H1 (cell line): Measurements from ENCODE around the gene TNFSF11. TPM values are rescaled to one million over a fixed set of nuclear protein-coding genes. Genes with fewer than 3 reads are reported as not detected.
A peak's percentile ranks its signal among the peaks of the same experiment; 100 is the strongest.

Source experiments
- CTCF ChIA-PET: fragments of 300-600 bp; sonication (Branson Sonifier 250); formaldehyde crosslinking; loops from one replicate; lab custom pipeline; 2021; ENCODE audit not compliant: partially characterized antibody; lab: Charles Lee
- POLR2A ChIA-PET: fragments of 300-600 bp; sonication (Branson Sonifier 250); formaldehyde crosslinking; loops from one replicate; lab custom pipeline; 2021; ENCODE audit warnings: inconsistent platforms; ENCODE audit not compliant: partially characterized antibody; lab: Charles Lee
- DNase-seq, 2 experiments: peaks; one replicate each; pipeline versions ENCODE4 v3.0.0 to v3.0.0-alpha.2; 2010 to 2022; ENCODE audit warnings: low spot score in 2 of 2, low read depth in 1 of 2, mixed read lengths in 1 of 2
- FAIRE-seq: peaks from 2 replicates; lab custom pipeline; 2011; peaks lifted over from hg19 to GRCh38; lab: Jason Lieb, UNC
- H2AFZ ChIP-seq: 2 replicates; pipeline ENCODE4 v1.8.1; 2012; ENCODE audit warnings: low read length, inconsistent platforms
- H2AK5ac ChIP-seq: 2 replicates; pipeline ENCODE4 v1.6.1; 2013; ENCODE audit warnings: low read depth, low read length
- H2BK120ac ChIP-seq: replicated peaks from 2 replicates; pipeline ENCODE3; 2013; ENCODE audit warnings: low read depth, low read length, inconsistent platforms
- H2BK12ac ChIP-seq: 2 replicates; pipeline ENCODE4 v1.6.1; 2013; ENCODE audit warnings: low read depth, low read length
- H2BK15ac ChIP-seq: 2 replicates; pipeline ENCODE4 v1.6.1; 2013; ENCODE audit warnings: low read length
- H2BK20ac ChIP-seq: 2 replicates; pipeline ENCODE4 v1.6.1; 2013; ENCODE audit warnings: low read length
- H2BK5ac ChIP-seq: 2 replicates; pipeline ENCODE4 v1.6.1; 2013; ENCODE audit warnings: low read depth, low read length
- H3K14ac ChIP-seq: 2 replicates; pipeline ENCODE4 v1.6.1; 2013; ENCODE audit warnings: inconsistent platforms; ENCODE audit not compliant: insufficient read length
- H3K18ac ChIP-seq: 2 replicates; pipeline ENCODE4 v1.6.1; 2013; ENCODE audit warnings: low read length; ENCODE audit errors: extremely low read depth
- H3K23ac ChIP-seq: 2 replicates; pipeline ENCODE4 v1.6.1; 2013; ENCODE audit warnings: inconsistent platforms; ENCODE audit not compliant: insufficient read length
- H3K23me2 ChIP-seq: 2 replicates; pipeline ENCODE4 v1.6.1; 2013; ENCODE audit warnings: low read depth, low read length
- H3K27ac ChIP-seq: 2 replicates; pipeline ENCODE4 v1.6.1; 2011; ENCODE audit warnings: low read depth, low read length, inconsistent platforms
- H3K27me3 ChIP-seq, 4 experiments: replicated peaks in 1 of 4; 1 replicate in 1 of 4; 2 replicates in 3 of 4; pipeline versions ENCODE4 v1.6.1 to v1.8.1; 2011 to 2013; ENCODE audit warnings: low read length in 3 of 4, mild to moderate bottlenecking in 3 of 4, inconsistent platforms in 2 of 4, mixed read lengths in 2 of 4, moderate library complexity in 1 of 4; ENCODE audit not compliant: control insufficient read depth in 3 of 4, insufficient read depth in 3 of 4; ENCODE audit errors: extremely low read depth in 1 of 4
- H3K36me3 ChIP-seq, 4 experiments: 2 replicates each; pipeline versions ENCODE4 v1.6.1 to v1.8.1; 2011 to 2013; ENCODE audit warnings: mild to moderate bottlenecking in 4 of 4, low read length in 3 of 4, moderate library complexity in 2 of 4, control low read depth in 1 of 4, inconsistent platforms in 1 of 4; ENCODE audit not compliant: insufficient read depth in 4 of 4, control insufficient read depth in 2 of 4
- H3K4ac ChIP-seq: replicated peaks from 2 replicates; pipeline ENCODE3; 2013; ENCODE audit warnings: low read length, low read depth, mixed read lengths, inconsistent platforms; ENCODE audit not compliant: insufficient read length
- H3K4me1 ChIP-seq, 4 experiments: replicated peaks in 1 of 4; 1 replicate in 1 of 4; 2 replicates in 3 of 4; pipeline versions ENCODE4 v1.6.1 to v1.8.1; 2011 to 2013; ENCODE audit warnings: low read length in 3 of 4, inconsistent platforms in 2 of 4, mixed read lengths in 1 of 4; ENCODE audit not compliant: insufficient read depth in 4 of 4, control insufficient read depth in 3 of 4
- H3K4me2 ChIP-seq, 2 experiments: 2 replicates each; pipeline versions ENCODE4 v1.6.1 to v1.8.1; 2011 to 2013; ENCODE audit warnings: low read depth in 2 of 2, low read length in 2 of 2, control low read depth in 1 of 2, inconsistent platforms in 1 of 2, mild to moderate bottlenecking in 1 of 2; ENCODE audit not compliant: insufficient read depth in 1 of 2
- H3K4me3 ChIP-seq, 4 experiments: fragments of 200-600, 300-600 bp in 1 of 4; sonication (generic), shearing (Covaris generic), sonication (Bioruptor Twin) in 1 of 4; 2 replicates each; pipeline versions ENCODE4 v1.5.1 to v1.8.1; 2011 to 2016; ENCODE audit warnings: low read length in 4 of 4, low read depth in 3 of 4, control low read depth in 2 of 4, inconsistent platforms in 2 of 4, mild to moderate bottlenecking in 2 of 4, mixed read lengths in 1 of 4, moderate library complexity in 1 of 4; ENCODE audit not compliant: insufficient read depth in 2 of 4; ENCODE audit errors: extremely low read depth in 1 of 4
- H3K56ac ChIP-seq: replicated peaks from 2 replicates; pipeline ENCODE3; 2013; ENCODE audit warnings: low read depth, mild to moderate bottlenecking, mixed read lengths, low read length, inconsistent platforms; ENCODE audit not compliant: insufficient read length
- H3K79me1 ChIP-seq: 2 replicates; pipeline ENCODE4 v1.6.1; 2013; ENCODE audit warnings: low read depth, low read length, control low read depth
- H3K79me2 ChIP-seq, 2 experiments: 2 replicates each; pipeline versions ENCODE4 v1.6.1 to v1.8.1; 2012 to 2013; ENCODE audit warnings: low read length in 2 of 2, mild to moderate bottlenecking in 2 of 2, inconsistent platforms in 1 of 2; ENCODE audit not compliant: insufficient read depth in 2 of 2, control insufficient read depth in 1 of 2
- H3K9ac ChIP-seq, 4 experiments: replicated peaks in 1 of 4; 1 replicate in 1 of 4; 2 replicates in 3 of 4; pipeline versions ENCODE4 v1.6.1 to v1.8.1; 2011 to 2013; ENCODE audit warnings: low read depth in 3 of 4, low read length in 3 of 4, control low read depth in 2 of 4, mild to moderate bottlenecking in 2 of 4, moderate library complexity in 2 of 4, inconsistent platforms in 1 of 4; ENCODE audit errors: extremely low read depth in 1 of 4
- H3K9me3 ChIP-seq, 2 experiments: 2 replicates each; pipeline versions ENCODE4 v1.6.1 to v1.8.1; 2012 to 2013; ENCODE audit warnings: mild to moderate bottlenecking in 2 of 2, moderate library complexity in 2 of 2, control low read depth in 1 of 2, inconsistent platforms in 1 of 2, low read depth in 1 of 2, low read length in 1 of 2, mixed read lengths in 1 of 2; ENCODE audit not compliant: insufficient read depth in 2 of 2
- H4K20me1 ChIP-seq, 2 experiments: replicated peaks in 1 of 2; 2 replicates each; pipeline versions ENCODE3 to v1.8.1; 2011 to 2013; ENCODE audit warnings: inconsistent platforms in 2 of 2, low read length in 2 of 2, mild to moderate bottlenecking in 1 of 2; ENCODE audit not compliant: insufficient read depth in 2 of 2, control insufficient read depth in 1 of 2
- H4K5ac ChIP-seq: 2 replicates; pipeline ENCODE4 v1.6.1; 2013; ENCODE audit warnings: low read length, low read depth, mixed read lengths, inconsistent platforms; ENCODE audit not compliant: insufficient read length
- H4K8ac ChIP-seq: 2 replicates; pipeline ENCODE4 v1.8.0; 2013; ENCODE audit warnings: mild to moderate bottlenecking, moderate library complexity, low read length, inconsistent platforms; ENCODE audit not compliant: insufficient read depth; ENCODE audit errors: extremely low read depth
- H4K91ac ChIP-seq: replicated peaks from 2 replicates; pipeline ENCODE3; 2013; ENCODE audit warnings: low read length, mixed read lengths, inconsistent platforms; ENCODE audit not compliant: insufficient read length
- E2F6 ChIP-seq: IDR thresholded peaks from 2 replicates; pipeline ENCODE4 v1.6.1; 2012; ENCODE audit warnings: inconsistent platforms
- MAFK ChIP-seq: IDR thresholded peaks from 2 replicates; pipeline ENCODE4 v1.6.1; 2012; ENCODE audit warnings: low read depth, mild to moderate bottlenecking, improper control_type of control experiment, low read length
- WGBS, 2 experiments: shearing (Covaris generic) in 1 of 2; methylation state at CpG; one replicate each; pipeline versions ENCODE4 v1.1.6 to v1.1.7; 2013 to 2015; ENCODE audit warnings: low lambda C conversion rate in 2 of 2, mixed read lengths in 2 of 2, inconsistent platforms in 1 of 2, low coverage in 1 of 2, missing lambda C conversion rate in 1 of 2; ENCODE audit not compliant: insufficient replicate concordance in 2 of 2, insufficient coverage in 1 of 2, insufficient read length in 1 of 2; ENCODE audit errors: extremely low coverage in 1 of 2, missing lambda C conversion rate in 1 of 2; 5-methylcytosine and 5-hydroxymethylcytosine counted together
- polyA plus RNA-seq, 7 experiments: library from polyadenylated mRNA; depleted of rRNA in 3 of 7; stranded (reverse) in 5 of 7; unstranded in 2 of 7; fragments of >200 nt in 5 of 7; fragments of 200-250 nt in 2 of 7; gene quantifications; 1 replicate in 5 of 7; 2 replicates in 1 of 7; 4 replicates in 1 of 7; pipeline versions ENCODE4 v1.2.1 to v1.2.3, GENCODE V29; 2011 to 2013; ENCODE audit warnings: missing spikeins in 2 of 7, mixed read lengths in 2 of 7
- total RNA-seq: library from RNA; stranded (reverse); fragmentation: NEBNext Ultra II Directional; extraction: Animal tissue kit (Norgen Biotek cat#: 25700); gene quantifications from 2 replicates; pipeline ENCODE4 v1.2.1, GENCODE V29; 2021

Gene TNFSF11
- total and polyA plus RNA-seq, 2 of the 8 experiments (the other 6 are each of a cell fraction or from before 2014, with no cell fraction given) = 9.3 to 12.0 TPM

- WGBS, 2 experiments = 100% methylated on average over 3 of the region's 3 CpGs; no CpG with 5 or more reads in 1 of the 2 experiments
- Histone ChIP-seq H3K4me3 (no peak overlapping the region), H4K8ac (no peak overlapping the region), H3K79me1 (no peaks in the 10 kb centered on the region), H4K91ac (no peak overlapping the region), H3K4me1 (peaks cover 2 to 9% (median 5%) of the 10 kb centered on the region in 4 experiments; a peak in 6 of 7 replicates), H3K27ac (no peak overlapping the region), H2BK12ac (no peak overlapping the region), H3K9me3 (peaks cover 8 to 10% of the 10 kb centered on the region in 2 experiments; a peak in 2 of 4 replicates), H3K4me2 (no peak overlapping the region), H2BK120ac (no peak overlapping the region), H2AFZ (no peak overlapping the region), H3K23me2 (peaks cover 5% of the 10 kb centered on the region), H3K9ac (no peak overlapping the region), H3K79me2 (no peaks in the 10 kb centered on the region), H3K36me3 (peaks cover 0 to 4% (median 0%) of the 10 kb centered on the region in 4 experiments; a peak in 1 of 8 replicates), H2AK5ac (no peak overlapping the region), H3K56ac (no peak overlapping the region), H2BK20ac (no peak overlapping the region), H3K23ac (no peak overlapping the region), H3K18ac (no peak overlapping the region), H3K14ac (no peak overlapping the region), H4K20me1 (no peaks in the 10 kb centered on the region), H3K27me3 (no peaks in the 10 kb centered on the region; a peak in 1 of 7 replicates), H2BK5ac (no peak overlapping the region), H3K4ac (no peak overlapping the region), H4K5ac (no peak overlapping the region), H2BK15ac (no peak overlapping the region)
- DNase-seq = no peak
- CTCF ChIA-PET = interaction anchor here (0.6 to 1.6 kb wide), 2 partner anchors 236 to 464 kb away, joined by 3 to 9 read pairs; no protein-coding TSS in a partner anchor
- TF ChIP-seq E2F6 = no peak
- TF ChIP-seq MAFK = peak; percentile 51; the same call in 1 of the 2 replicates
- POLR2A ChIA-PET = no interaction called here
- FAIRE-seq = no peak
Observed at GRCh38 chr13:42569576-42570344, 4.2 kb upstream of the TNFSF11 start.
